Endothelial cell (in vitro differentiated cells): ENCODE measurements around the gene POPDC2. TPM values are rescaled to one million over a fixed set of nuclear protein-coding genes. Genes with fewer than 3 reads are reported as not detected.

ENCODE experiments used
- DNase-seq: peaks from one replicate; pipeline ENCODE4 v3.0.0; 2021; ENCODE audit warnings: low spot score
- H3K27ac Mint-ChIP-seq: one replicate; pipeline ENCODE4 v1.8.0; 2021; ENCODE audit warnings: mixed read lengths, inconsistent platforms; ENCODE audit not compliant: unreplicated experiment
- H3K27me3 Mint-ChIP-seq: one replicate; pipeline ENCODE4 v1.8.0; 2021; ENCODE audit warnings: mild to moderate bottlenecking, moderate library complexity, mixed read lengths, inconsistent platforms; ENCODE audit not compliant: unreplicated experiment
- H3K36me3 Mint-ChIP-seq: one replicate; pipeline ENCODE4 v1.8.0; 2021; ENCODE audit warnings: mild to moderate bottlenecking, low read depth, mixed read lengths, inconsistent platforms; ENCODE audit not compliant: unreplicated experiment
- H3K4me1 Mint-ChIP-seq: one replicate; pipeline ENCODE4 v1.8.0; 2021; ENCODE audit warnings: mild to moderate bottlenecking, mixed read lengths, inconsistent platforms; ENCODE audit not compliant: unreplicated experiment
- H3K4me3 Mint-ChIP-seq: one replicate; pipeline ENCODE4 v1.8.0; 2021; ENCODE audit warnings: mild to moderate bottlenecking, mixed read lengths, inconsistent platforms; ENCODE audit not compliant: unreplicated experiment
- H3K9me3 Mint-ChIP-seq: one replicate; pipeline ENCODE4 v1.8.0; 2021; ENCODE audit warnings: mixed read lengths, inconsistent platforms; ENCODE audit not compliant: unreplicated experiment
- CTCF ChIP-seq: fragments of 200-600 bp; sonication (generic); IDR thresholded peaks from one replicate; pipeline ENCODE4 v1.5.0; 2021; ENCODE audit warnings: antibody characterized with exemption; ENCODE audit not compliant: unreplicated experiment
- total RNA-seq: library from RNA; stranded (reverse); fragmentation: NEBNext Ultra II Directional; extraction: Animal tissue kit (Norgen Biotek cat#: 25700); gene quantifications from one replicate; pipeline ENCODE4 v1.2.1, GENCODE V29; 2021; ENCODE audit not compliant: unreplicated experiment

POPDC2 gene
- total RNA-seq, 1 donor from 2014 or later = 2.0 TPM

GRCh38 chr3:119643528-119643927, 16.9 kb downstream of the POPDC2 start:
- DNase-seq = no peak
- Mint-ChIP-seq H3K27me3 (peaks cover 3% of the 10 kb centered on the region), H3K36me3 (no peaks in the 10 kb centered on the region), H3K9me3 (no peaks in the 10 kb centered on the region), H3K4me1 (peaks cover 25% of the 10 kb centered on the region), H3K27ac (no peak overlapping the region), H3K4me3 (no peak overlapping the region)
- no peak for TF ChIP-seq CTCF

- Mint-ChIP-seq H3K27me3 (peaks cover 4% of the 10 kb centered on the region), H3K4me3 (no peak overlapping the region), H3K27ac (no peak overlapping the region), H3K36me3 (no peaks in the 10 kb centered on the region), H3K9me3 (no peaks in the 10 kb centered on the region), H3K4me1 (peaks cover 24% of the 10 kb centered on the region)
- no peak for DNase-seq
- TF ChIP-seq CTCF = no peak
These were observed 17.5 kb downstream of the POPDC2 start for GRCh38 chr3:119642746-119643473.

GRCh38 chr3:119641416-119641815, 19.0 kb downstream of the POPDC2 start:
- Mint-ChIP-seq H3K9me3 (no peaks in the 10 kb centered on the region), H3K4me3 (no peak overlapping the region), H3K27ac (no peak overlapping the region), H3K27me3 (peaks cover 4% of the 10 kb centered on the region), H3K4me1 (peaks cover 9% of the 10 kb centered on the region), H3K36me3 (no peaks in the 10 kb centered on the region)
- no peak for TF ChIP-seq CTCF
- no peak for DNase-seq

- TF ChIP-seq CTCF = no peak
- no peak overlapping the region for H3K27ac Mint-ChIP-seq
- H3K9me3 Mint-ChIP-seq = no peaks in the 10 kb centered on the region
- no peak overlapping the region for H3K4me3 Mint-ChIP-seq
- H3K27me3 Mint-ChIP-seq = peaks cover 4% of the 10 kb centered on the region
- H3K4me1 Mint-ChIP-seq = peaks cover 5% of the 10 kb centered on the region
- no peaks in the 10 kb centered on the region for H3K36me3 Mint-ChIP-seq
- DNase-seq = no peak
These were observed 20.7 kb downstream of the POPDC2 start for GRCh38 chr3:119639494-119640350.
